Measurements from ENCODE around the gene GPATCH3. TPM values are rescaled to one million over a fixed set of nuclear protein-coding genes. Genes with fewer than 3 reads are reported as not detected.

Gene GPATCH3
- polyA plus RNA-seq, 1 experiment, result 6.5 TPM

DNA sequence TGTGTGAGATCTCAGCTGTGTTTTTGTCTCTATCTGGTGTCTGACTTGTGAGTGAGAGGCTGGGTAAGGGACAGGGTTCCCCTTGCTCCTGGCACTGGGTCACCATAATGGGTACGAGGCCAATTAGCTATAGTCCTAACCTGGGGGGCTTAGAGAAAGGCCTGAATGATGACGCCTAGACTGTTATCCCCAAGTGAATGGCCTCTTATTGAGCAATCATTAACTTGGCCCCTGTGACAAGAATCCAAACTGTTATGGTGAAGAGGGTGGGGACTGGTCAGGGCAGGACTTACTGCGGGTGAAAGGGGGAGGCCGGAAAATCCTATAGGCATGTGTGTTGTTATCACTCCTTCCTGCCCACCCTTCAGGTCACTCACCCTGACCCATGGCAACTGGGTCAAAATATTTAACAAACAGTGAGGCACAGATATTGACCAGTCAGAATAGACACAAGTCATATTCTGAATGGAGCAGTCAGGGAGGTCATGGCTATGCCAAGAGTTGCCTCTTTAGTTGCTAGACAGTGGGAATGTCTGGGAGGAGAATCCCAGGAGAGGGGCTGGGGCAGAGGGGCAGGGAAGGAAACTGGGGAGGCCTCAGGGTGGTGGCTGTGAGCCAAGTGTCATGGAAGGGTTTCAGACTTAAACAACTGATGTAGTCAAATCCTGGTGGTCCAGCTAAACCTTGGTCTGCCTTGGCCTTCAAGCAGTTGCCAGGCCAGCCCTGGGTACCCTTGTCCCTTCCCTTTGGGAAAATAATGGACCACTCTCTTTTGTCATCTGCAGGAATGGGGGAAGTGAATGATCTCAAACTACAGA, 10.3 kb upstream of the GPATCH3 start:
- no peak for DNase-seq (ENCODE audit: low read depth, low spot score)
- no peak overlapping the region for H3K4me3 ChIP-seq (ENCODE audit: low read depth, low read length)
- POLR2A ChIA-PET, result interaction anchor here (1.0 kb wide), 1 partner anchor 10 kb away, joined by 4 read pairs; the partner anchor contains the start of gene GPATCH3
- H3K9me3 ChIP-seq (ENCODE audit: control insufficient read depth, insufficient read depth, low read length), result no peaks in the 10 kb centered on the region
- no peak overlapping the region for H3K27ac ChIP-seq (ENCODE audit: low read depth, low read length)
- TF ChIP-seq, protein P1, sequence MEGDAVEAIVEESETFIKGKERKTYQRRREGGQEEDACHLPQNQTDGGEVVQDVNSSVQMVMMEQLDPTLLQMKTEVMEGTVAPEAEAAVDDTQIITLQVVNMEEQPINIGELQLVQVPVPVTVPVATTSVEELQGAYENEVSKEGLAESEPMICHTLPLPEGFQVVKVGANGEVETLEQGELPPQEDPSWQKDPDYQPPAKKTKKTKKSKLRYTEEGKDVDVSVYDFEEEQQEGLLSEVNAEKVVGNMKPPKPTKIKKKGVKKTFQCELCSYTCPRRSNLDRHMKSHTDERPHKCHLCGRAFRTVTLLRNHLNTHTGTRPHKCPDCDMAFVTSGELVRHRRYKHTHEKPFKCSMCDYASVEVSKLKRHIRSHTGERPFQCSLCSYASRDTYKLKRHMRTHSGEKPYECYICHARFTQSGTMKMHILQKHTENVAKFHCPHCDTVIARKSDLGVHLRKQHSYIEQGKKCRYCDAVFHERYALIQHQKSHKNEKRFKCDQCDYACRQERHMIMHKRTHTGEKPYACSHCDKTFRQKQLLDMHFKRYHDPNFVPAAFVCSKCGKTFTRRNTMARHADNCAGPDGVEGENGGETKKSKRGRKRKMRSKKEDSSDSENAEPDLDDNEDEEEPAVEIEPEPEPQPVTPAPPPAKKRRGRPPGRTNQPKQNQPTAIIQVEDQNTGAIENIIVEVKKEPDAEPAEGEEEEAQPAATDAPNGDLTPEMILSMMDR (IDR thresholded peaks at IDR 0.05; ENCODE audit: low read depth, low read length), result no peak
- peaks cover 8% of the 10 kb centered on the region for H3K27me3 ChIP-seq (ENCODE audit: control insufficient read depth, insufficient read depth, low read length)
- CTCF ChIA-PET, result no interaction called here

DNA sequence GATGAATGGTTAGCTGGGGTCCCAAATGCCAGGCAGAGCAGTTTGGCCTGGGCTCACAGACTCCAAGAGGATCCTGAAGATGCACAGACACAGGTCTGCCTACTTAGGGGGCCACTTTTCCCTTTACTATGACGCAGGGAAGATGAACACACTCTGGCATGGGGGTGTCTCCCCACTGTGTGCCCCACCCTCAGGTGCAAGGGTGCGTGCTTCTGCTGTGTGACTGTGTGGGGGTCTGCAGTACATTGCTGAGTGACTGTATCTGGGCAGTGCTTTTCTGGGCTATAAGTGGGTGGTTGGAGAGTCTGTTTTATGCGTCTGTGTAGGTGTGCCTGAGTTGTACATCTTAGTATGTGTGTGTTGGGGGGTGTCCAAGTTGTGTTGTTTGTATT, 9.7 kb upstream of the GPATCH3 start:
- no peak overlapping the region for H3K4me3 ChIP-seq (ENCODE audit: low read depth, low read length)
- CTCF ChIA-PET, result no interaction called here
- no peaks in the 10 kb centered on the region for H3K9me3 ChIP-seq (ENCODE audit: control insufficient read depth, insufficient read depth, low read length)
- DNase-seq (ENCODE audit: low read depth, low spot score), result no peak
- TF ChIP-seq, protein P1 (IDR thresholded peaks at IDR 0.05; ENCODE audit: low read depth, low read length), result no peak
- peaks cover 8% of the 10 kb centered on the region for H3K27me3 ChIP-seq (ENCODE audit: control insufficient read depth, insufficient read depth, low read length)
- POLR2A ChIA-PET, result interaction anchor here (1.0 kb wide), 1 partner anchor 10 kb away, joined by 4 read pairs; the partner anchor contains the start of gene GPATCH3
- H3K27ac ChIP-seq (ENCODE audit: low read depth, low read length), result no peak overlapping the region

DNA sequence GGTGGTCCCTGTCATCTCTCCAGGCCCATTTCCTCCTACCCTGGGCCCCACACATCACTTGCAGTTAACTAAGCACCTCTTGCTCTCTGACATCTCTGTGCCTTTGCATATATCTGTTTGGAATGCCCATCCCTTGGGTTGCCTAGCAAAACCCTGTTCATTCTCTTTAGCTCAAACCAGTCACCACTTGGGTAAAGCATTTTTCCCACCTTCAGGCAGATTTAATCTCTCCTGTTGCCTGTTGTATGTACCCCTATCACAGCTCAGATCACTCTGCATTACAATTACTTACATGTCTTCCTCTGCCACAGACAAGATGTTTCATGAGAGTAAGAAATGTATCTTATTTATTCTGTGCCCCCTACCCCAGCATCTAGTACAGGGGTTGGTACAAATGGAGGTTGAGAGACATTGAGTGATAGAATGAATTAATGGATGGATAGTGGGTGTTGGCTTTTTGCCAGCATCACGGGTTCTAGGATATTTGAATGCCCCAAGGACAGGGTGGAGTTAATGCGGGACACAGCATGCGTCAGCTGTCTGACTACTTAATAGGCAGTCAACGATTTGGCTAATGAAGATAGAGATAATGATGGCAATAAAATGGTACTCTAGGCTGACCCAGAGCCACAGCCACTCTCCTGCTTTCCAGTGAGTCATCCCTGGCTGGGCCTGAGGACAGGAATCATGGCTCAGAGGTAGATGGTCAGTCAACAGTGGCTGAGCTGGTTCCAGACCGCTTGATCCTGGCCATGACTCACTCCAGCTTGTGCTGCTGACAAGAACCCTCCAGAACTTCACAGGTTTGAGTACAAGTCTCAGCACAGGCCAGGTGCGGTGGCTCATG, 7.0 kb upstream of the GPATCH3 start:
- POLR2A ChIA-PET, result no interaction called here
- DNase-seq (ENCODE audit: low read depth, low spot score), result no peak
- Histone ChIP-seq H3K9me3 (ENCODE audit: control insufficient read depth, insufficient read depth, low read length) (no peaks in the 10 kb centered on the region), H3K27me3 (ENCODE audit: control insufficient read depth, insufficient read depth, low read length) (peaks cover 6% of the 10 kb centered on the region), H3K27ac (ENCODE audit: low read depth, low read length) (no peak overlapping the region), H3K4me3 (ENCODE audit: low read depth, low read length) (no peak overlapping the region)
- CTCF ChIA-PET, result no interaction called here
- TF ChIP-seq, protein P1 (IDR thresholded peaks at IDR 0.05; ENCODE audit: low read depth, low read length), result no peak

DNA sequence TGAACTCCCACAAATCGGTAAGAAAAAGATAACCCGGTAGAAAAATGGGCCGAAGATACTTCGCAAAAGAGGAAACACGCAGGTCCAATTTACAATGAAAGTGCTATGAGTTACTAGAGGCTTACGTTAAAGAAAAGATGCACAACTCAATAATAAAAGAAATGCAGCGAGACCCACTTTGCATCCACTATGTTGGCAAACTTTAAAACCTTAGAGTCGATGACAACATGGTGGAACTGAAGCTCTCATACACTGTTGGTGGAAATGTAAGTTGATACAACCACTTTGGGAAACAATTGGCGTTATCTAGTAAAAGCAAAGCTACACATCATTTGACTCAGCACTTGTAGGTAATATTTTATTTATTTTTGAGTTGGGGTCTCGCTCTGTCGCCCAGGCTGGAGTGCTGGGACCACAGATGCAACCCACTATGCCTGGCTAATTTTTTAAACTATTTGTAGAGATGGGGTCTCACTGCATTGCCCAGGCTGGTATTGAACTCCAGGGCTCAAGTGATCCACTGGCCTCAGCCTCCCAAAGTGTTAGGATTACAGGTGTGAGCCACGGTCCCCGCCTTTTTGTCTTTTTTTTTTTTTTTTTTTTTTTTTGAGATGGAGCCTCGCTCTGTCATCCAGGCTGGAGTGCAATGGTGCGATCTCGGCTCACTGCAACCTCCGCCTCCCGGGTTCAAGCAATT, 696 bp upstream of the GPATCH3 start:
- no peaks in the 10 kb centered on the region for H3K27me3 ChIP-seq (ENCODE audit: control insufficient read depth, insufficient read depth, low read length)
- TF ChIP-seq, protein P1 (IDR thresholded peaks at IDR 0.05; ENCODE audit: low read depth, low read length), result no peak
- DNase-seq (ENCODE audit: low read depth, low spot score), result no peak
- POLR2A ChIA-PET, result interaction anchor here (0.6 to 2.8 kb wide), 9 partner anchors 9 to 366 kb away, joined by 3 to 24 read pairs (median 4); partner anchors contain the start of gene GPN2
- CTCF ChIA-PET, result interaction anchor here (0.7 to 1.5 kb wide), 2 partner anchors 9 to 97 kb away, joined by 3 read pairs; no protein-coding TSS in a partner anchor
- H3K4me3 ChIP-seq (ENCODE audit: low read depth, low read length), result peak overlapping the region; percentile 95
- no peaks in the 10 kb centered on the region for H3K9me3 ChIP-seq (ENCODE audit: control insufficient read depth, insufficient read depth, low read length)
- peak overlapping the region; percentile 21 for H3K27ac ChIP-seq (ENCODE audit: low read depth, low read length)
